Endometrium (tissue), 2 donors: ENCODE data around the gene SDR42E2.
"Not testable (repeated sequence)": the region's sequence is repeated elsewhere in the genome, so short reads cannot be mapped to it uniquely, and the experiment has no call there.

Experiments used
- FAIRE-seq: peaks from 2 replicates; lab custom pipeline; 2012; peaks lifted over from hg19 to GRCh38; lab: Jason Lieb, UNC
- donor health status: control.
- donor health status: control.

The SDR42E2 gene

DNA sequence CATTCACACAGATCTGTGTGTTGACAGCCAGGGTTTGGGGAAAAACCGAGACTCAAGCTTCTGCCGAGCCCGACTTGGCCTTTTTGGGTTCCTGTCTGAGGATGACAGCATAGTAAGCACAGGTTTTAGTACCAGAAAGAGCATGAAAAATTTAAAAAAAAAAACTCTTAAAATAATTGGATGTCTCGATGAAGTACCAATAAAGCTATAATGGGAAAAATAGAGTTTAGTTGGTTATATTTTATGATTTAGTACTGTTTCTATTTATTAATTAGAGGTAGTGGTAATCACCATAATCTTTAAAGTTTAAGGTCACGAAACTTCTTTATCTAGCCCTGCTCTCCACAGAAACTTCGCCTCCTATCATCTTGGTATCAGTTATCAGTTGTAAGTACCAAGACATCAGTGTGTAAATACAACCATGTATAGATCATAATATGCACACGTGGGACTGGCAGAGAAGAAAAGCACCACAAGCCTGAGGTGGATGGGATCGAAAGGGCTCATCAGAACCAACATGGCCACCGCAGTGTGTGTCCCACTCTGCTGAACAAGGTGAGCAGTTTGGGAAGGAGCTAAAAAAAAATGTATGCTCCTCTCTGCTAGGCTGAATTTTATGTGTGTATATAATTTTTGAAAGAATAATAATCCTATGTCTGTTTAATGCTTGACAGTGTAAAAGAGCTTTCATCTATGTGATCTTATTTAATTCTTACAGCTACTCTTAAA, 29.4 kb downstream of the SDR42E2 start:
- FAIRE-seq: no peak

DNA sequence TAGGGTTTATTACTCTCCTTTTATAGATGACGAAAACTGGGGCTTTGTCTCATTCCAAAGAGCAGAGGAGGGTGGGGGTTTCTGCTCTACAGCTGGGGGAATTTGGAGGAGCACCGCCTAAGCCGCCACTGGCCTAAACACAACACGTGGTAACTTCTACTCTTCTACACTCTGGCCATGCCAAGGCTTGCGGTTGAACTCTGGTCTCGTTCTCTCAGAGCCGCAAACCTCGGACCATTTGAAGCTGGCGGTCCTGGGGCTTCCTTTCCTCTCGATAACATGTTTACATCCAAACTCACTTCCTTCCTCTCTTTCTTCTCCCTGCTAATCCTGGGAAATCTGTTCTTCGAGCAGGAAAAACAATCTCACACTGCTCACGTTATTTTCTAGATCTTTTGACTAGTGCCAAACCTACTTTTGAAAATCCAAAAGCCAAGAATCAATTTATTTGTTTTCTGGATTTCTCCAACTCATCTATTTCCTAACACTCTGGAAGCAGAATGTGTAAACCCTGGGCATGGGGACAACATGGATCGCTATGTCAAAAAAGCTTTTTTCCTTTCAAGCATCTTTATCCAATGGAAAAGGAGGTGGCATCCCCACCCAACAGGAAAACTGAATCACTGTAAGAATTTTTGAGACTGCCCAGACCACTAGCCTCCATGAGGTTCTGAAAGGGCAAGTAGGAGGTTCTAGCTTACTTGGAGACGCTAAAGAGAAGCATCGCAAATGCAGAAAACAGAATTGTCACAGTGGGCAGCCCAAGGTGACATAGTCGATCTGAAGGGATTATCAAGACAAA, 30.2 kb downstream of the SDR42E2 start:
- no peak for FAIRE-seq

DNA sequence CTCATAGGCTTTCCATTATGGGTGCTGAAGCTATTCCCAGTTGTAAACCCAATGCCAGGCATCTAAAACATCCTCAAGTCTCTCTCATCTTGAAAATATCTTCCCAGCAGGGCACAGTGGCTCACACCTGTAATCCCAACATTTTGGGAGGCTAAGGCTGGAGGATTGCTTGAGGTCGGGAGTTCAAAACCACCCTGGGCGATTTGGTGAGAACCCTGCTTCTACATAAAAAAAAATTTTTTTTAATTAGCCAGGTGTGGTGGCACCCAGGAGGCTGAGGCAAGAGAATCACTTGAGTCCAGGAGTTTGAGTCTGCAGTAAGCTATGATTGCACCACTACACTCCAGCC, 30.7 kb downstream of the SDR42E2 start:
- no peak for FAIRE-seq

DNA sequence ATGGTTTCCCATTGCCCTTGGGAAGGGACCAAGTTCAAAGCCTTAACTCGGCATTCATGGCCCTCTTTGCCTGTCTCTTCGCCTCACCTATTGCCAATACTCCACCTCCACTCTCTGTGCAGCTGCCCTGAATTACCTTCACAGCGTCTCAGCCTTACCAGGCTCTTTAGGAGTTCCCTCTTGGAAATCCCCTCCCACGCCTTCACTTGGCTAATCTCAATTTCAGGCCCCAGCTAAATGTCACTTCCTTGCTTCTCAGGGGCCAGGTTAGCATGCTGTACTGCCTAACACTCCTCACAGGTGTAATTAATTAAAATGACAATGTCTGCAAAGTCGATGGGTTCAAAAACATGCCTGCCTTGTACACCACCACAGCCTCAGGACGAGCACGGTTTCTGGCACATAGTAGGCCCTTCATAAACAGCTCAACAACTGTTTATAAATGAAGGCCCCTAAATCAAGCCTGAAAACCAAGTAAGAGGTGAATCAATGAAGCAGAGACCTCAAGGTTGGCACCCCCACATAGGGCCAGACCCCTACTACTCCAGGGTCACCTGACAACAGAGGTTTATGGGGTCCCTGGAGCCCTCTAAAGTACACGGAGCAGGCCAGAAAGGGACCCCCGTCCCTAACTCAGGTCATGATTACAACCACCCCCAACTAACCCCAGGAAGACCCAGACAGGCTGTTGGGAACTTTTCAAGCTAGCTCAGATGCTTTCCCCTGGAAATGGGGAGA, 32.6 kb downstream of the SDR42E2 start:
- no peak for FAIRE-seq

DNA sequence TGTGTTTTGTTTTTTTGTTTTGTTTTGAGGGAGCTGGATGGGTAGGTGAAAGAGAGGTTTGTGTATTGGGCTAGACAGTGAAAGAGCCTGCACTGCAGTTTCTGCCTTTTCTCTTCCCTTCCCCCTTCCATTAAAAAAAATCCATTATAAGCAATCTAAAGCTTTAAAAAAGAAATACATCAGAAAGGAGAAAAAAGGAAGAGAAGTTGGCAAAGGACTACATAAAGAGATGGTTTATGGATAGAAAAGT, 33.1 kb downstream of the SDR42E2 start:
- FAIRE-seq: no peak

DNA sequence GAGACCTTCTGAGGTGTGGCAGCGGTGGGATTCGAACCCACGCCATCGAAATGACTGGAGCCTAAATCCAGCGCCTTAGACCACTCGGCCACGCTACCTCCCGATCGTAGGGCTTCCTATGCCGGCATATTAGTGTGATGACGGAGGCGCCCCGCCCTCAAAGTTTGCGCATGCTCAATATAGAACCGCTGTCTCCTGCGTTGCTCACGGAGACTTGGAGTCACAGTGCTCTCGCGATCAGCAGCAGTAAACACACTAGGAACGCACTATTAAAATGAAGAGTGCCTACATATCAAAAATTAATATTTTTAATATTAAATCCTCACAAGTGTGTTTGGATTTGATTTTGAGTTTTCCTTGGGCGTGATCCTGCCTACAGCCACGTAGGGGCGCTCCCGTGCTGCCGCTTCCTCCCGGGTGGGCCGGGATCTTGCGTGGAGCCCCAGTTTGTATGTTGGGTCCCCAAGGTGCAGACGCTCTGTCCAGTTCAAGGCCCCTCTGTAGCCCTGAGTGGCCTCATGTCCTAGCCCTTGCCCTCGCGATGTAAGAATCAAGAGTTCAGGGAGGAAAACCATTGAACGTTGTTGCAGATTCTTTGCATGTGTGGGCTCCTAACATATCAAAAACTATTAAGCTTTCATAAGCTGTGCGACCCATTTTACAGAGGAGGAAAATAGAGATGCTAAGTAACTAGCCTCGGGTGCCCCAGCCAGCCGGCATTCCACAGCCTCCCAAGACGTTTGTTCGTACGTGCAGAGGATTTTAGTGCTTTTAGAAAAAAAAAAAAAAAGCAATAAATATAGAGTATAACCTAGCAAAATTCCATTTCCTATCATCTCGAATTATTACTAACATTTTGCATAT, 33.6 kb downstream of the SDR42E2 start:
- FAIRE-seq: no peak

DNA sequence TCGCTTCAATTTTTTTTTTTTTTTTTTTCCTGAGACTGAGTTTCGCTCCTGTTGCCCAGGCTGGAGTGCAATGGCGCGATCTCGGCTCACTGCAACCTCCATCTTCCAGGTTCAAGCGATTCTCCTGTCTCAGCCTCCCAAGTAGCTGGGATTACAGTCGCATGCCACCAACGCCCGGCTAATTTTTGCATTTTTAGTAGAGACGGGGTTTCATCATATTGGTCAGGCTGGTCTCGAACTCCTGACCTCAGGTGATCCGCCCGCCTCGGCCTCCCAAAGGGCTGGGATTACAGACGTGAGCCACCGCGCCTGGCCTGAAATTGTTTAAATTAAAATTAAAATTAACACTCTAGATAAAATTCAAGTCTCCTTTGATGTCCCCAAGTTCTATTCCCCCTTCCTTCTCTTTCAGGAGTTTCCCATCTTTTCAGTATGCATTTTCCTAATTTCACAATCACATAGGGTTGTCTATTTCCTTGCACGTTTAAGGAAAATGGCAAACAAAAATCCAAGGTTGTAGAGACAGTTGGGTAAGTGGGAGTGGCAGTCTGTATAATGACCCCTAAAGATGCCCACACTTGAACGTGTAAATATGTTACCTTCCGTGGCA, 34.4 kb downstream of the SDR42E2 start:
- not testable (repeated sequence) for FAIRE-seq

DNA sequence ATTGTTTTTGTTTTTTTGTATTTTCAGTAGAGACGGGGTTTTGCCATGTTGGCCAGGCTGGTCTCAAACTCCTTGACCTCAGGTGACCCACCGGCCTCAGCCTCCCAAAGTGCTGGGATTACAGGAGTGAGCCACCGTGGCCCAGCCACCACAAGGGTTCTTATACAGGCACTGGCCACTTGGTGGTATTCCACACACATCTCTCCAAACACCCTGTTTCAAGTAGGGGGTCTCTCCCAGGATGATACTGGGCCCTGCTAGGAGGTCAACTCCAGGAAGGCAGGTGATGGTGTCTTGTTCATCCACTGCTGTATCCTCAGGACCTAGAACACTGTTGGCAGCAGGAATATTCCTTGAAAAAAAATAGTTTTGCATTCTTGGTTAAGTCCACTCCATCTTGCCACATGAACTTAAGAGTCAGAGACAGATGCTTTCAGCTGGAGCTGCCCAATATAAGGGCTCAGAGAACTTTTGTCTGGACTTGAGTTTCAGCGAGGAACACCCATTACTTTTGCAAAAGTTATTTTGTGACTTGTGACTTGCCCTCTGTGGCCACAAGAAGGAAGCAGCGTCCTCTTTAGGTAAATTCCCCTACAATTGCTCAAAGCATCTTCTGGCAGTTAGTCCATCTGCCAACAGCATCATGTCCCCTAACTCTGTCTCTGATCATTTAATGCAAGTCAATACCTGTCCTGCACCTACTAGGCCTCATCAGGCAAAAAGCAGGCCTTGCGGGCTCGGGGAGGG, 36.4 kb downstream of the SDR42E2 start:
- FAIRE-seq: no peak

DNA sequence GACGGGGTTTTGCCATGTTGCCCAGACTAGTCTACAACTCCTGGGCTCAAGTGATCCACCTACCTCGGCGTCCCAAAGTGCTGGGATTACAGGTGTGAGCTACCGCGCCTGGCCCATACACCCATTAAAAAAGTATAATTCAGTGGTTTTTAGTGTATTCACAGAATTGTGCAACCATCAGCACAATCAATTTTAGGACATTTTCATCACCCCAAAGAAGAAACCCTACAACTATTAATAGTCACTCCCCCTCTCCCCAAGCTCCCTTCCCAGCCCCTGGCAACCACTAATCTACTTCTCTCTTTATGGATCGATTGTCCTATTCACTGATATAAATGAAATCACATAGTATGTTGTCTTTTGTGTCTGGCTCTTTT, 39.9 kb downstream of the SDR42E2 start:
- FAIRE-seq: no peak

DNA sequence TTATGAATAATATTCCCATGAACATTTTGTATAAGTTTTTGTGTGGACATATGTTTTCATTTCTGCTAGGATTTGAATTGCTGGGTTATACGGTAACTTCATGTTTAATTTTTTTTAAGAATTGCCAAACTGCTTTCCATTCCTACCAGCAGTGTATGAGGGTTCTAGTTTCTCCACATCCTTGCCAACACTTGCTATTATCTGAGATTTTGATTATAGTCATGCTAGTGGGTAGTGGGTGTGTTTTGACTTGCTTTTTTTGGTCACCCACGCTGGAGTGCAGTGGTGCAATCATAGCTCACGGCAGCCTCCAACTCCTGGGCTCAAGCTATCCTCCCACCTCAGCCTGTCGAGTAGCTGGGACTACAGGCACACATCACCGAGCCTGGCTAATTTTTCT, 40.8 kb downstream of the SDR42E2 start:
- FAIRE-seq: no peak

DNA sequence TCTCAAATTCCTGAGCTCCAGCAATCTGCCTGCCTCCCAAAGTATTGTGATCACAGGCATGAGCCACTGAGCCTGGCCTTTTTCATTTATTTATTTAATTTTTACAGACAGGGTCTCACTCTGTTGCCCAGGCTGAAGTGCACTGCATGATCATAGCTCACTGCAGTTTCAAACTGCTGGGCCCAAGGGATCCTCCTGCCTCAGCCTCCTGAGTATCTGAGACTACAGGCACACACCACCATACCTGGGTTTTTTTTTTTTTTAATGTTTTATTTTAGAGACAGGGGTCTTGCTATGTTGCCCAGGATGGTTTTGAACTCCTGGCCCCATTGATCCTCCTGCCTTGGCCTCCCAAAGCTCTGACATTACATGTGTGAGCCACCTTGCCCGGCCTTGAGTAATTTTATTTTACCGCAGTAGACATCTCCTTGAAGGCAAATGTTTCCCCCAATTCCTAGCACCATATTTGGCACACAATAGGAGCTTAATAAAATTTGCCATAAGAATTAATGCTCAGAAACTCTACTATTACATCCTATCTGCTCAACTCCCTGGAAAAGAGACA, 41.9 kb downstream of the SDR42E2 start:
- FAIRE-seq: no peak

DNA sequence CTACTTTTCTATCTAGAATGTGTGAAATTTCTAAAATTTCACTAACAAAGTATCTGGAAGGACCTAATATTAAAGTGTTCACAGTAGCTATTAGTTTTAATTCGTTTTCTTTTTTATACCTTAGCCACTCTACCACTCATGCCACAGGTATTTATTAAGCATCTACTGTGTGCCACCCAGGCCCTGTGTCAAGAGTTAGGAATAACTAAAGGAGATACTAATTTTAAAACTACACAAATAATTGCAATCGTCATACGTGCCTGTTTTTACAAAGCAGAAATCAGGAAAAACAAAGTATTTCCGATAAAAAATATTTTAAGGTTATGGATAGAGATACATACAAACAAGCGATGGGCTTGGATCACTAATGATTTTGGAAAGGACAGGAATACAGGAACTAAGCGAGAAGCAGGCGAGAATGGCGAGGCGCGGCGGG, 43.3 kb downstream of the SDR42E2 start:
- FAIRE-seq: no peak

DNA sequence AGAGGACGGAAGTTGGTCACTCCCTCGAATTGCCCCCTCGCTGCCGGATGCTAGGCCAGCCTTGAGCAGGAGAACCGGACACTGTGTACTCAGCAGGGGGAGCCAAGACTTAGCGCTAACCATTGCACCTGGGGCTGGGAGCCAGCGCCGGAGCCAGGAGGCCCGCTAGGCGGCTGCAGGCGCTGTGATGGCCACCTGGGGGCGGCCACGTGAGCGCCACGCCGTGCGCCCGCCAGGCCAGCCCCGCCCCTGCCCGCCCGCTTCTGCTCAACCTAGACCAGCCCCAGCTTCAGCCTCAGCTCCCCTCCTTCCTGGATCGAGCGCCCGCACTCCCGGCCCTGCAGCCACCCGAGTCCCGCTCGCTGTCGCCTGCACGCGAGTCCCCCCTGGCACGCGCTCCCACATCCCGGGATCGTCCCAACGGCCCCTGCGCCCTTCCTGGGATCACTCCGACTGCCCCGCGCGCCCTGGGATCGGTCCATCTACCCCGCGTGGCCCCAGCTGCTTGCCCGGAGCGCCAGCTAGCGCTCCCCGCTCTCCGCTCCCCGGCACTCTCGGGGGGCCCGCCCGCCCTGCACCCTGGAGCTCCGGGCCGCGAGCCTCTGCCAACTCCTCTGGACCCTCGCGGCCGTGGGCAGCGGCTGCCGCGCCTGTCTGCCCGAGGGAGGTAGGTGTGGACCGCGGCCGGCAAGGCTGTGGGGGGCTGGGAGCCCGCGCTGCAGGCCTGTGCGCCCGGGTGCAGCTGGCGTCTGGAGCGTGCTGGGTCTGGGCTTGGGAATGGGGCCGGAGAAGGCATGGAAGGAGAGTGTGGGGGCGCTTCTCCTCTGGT, 43.9 kb downstream of the SDR42E2 start, which contains the start of gene EEF2K:
EEF2K (plus strand) TSS at position 266 of the 829 bp plus-strand sequence. CDS start 19,452 bp downstream, outside the sequence.
- no peak for FAIRE-seq

DNA sequence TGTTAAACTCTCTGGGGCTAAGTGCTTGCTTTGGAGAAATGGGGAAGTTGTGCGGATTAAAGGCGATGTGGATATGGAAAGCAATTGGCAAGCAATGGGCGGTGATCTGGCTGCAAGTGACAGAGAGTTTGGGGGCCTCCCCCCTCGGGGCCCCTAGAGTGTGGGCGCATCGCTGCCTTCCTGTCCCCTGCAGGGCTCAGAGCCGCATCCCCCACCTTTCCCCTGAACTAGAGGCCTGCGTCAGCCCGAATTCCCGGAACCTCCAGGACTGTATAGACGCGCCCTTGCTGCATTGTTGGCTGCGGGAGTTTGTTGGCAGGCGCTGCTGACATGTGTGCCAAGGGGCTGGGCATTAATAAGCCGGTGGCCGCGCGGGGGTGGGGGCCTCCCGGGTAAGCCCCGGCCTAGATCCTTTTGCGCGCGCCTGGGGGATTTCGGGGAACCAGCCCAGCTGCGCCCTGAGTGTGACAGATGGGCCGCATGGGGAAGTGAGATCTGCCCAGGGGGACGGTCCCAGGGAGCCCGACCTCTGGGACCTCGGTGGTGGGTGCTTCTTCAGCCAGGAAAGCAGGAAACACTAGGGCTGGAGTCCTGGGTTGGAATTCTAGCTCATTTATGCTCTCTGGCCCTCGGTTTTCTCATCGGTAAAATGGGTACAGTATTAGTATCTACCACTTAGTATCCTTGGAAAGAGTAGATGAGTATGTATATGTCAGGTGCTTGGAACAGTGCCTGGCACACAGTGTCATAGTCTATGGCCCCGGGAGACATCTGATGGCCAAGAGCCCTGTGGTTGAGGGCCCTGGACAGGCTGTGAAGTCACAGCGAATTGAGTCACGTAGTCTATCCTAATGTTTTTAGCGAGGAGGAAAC, 44.8 kb downstream of the SDR42E2 start:
- FAIRE-seq: no peak

DNA sequence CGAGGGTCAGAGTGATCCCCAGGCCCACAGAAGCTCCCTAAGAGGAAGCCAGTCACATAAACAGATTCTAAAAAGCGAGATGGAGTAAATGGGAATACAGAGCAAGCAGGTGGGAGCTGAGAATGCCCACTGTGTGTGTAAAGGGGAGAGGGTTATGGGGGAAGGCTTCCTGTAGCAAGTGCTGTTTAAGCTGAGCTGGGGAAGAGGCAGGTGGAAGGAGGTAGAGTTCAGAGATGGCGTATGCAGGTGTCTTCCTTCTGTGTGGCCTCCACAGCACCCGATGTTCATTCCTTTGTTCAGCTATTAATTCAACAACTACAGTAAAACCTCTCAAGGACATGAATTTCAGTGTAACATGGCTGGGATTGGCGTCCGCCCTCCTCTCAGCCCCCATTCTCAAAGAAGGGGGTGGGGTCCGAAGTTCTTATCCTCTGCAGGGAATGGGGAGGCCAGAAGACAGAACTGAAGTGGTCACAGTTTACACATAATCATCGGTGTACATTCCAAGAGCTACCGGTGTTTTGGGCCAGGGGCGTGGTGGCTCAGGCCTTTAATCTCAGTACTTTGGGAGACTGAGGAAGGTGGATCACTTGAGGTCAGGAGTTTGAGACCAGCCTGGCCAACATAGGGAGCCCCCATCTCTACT, 45.5 kb downstream of the SDR42E2 start:
- FAIRE-seq: no peak

DNA sequence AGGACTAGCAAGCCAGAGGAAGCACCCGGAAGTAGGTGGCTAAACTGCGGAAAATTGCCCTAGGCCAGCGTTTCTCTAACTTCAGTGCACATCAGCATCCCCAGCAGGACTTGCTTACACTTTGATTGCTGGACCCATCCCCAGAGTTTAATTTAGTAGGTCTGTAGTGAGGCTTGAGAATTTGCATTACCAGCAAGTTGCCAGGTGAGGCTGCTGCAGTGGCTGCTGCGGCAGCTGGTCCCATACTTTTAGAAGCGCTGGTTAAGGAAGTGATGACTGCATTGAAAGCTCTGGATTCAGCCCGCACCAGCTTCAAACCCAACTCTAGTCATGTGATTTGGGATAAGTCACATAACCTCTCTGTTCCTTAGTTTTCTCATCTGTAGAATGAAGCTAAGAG, 48.0 kb downstream of the SDR42E2 start:
- FAIRE-seq: no peak

DNA sequence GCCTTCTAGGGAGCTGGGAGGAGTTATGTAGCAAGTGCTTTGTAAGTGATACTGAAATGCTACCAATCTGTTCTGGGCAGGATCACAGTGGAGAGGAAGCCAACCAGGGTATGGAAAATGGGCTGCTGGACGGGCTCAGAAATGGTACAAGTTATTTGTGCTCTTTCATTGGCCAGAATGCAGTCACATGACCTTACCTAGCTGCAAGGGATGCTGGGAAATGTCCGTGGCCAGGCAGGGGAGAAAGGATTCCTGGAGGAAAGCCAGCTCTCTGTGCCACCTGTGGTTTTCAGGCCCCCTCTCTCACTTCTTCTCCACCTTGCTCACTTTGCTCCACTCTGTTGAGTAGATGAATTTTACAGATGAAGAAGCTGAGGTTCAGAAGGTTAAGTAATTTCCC, 48.5 kb downstream of the SDR42E2 start:
- no peak for FAIRE-seq

DNA sequence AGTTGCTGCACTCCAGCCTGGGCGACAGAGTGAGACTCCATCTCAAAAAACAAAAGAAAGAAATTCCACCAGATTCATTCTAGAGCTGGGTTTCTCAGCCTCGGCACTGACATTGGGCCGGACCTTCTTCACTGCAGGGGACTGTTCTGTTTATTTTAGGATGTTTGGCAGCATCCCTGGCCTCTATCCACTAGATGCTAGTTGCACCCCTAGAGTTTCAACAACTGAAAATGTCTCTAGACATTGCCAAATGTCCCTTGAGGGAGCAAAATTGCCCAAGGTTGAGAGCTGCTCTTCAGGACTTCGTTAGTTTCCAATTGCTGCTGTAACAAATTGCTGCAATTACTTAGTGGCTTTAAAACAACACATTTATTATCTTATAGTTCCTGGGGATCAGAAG, 50.9 kb downstream of the SDR42E2 start:
- FAIRE-seq: no peak
